NAMALWA (cell line): ENCODE measurements around the gene WWOX.

Source experiments
- DNase-seq: peaks from one replicate; pipeline ENCODE4 v3.0.0-alpha.2; 2015; ENCODE audit warnings: low spot score

WWOX gene

GRCh38 chr16:78994135-78994745 is 894.8 kb downstream of the WWOX start:
- DNase-seq = no peak

GRCh38 chr16:78995441-78995840 is 896.0 kb downstream of the WWOX start:
- DNase-seq = no peak

GRCh38 chr16:78996790-78997189 is 897.3 kb downstream of the WWOX start:
- no peak for DNase-seq

- no peak for DNase-seq
Measured at GRCh38 chr16:78998879-78999278, 899.4 kb downstream of the WWOX start.

- DNase-seq = no peak
Measured at GRCh38 chr16:79001156-79001967, 901.9 kb downstream of the WWOX start.

- no peak for DNase-seq
Measured at GRCh38 chr16:79003026-79003609, 903.7 kb downstream of the WWOX start.

GRCh38 chr16:79004309-79004708 is 904.9 kb downstream of the WWOX start:
- no peak for DNase-seq

- DNase-seq = no peak
Measured at GRCh38 chr16:79005096-79005495, 905.6 kb downstream of the WWOX start.

- no peak for DNase-seq
Measured at GRCh38 chr16:79006206-79006605, 906.8 kb downstream of the WWOX start.

- DNase-seq = no peak
Measured at GRCh38 chr16:79006765-79007164, 907.3 kb downstream of the WWOX start.

GRCh38 chr16:79007614-79008013 is 908.2 kb downstream of the WWOX start:
- DNase-seq = no peak

GRCh38 chr16:79008036-79008868 is 908.8 kb downstream of the WWOX start:
- DNase-seq = no peak

- DNase-seq = no peak
Measured at GRCh38 chr16:79008869-79009179, 909.4 kb downstream of the WWOX start.

GRCh38 chr16:79009896-79010295 is 910.4 kb downstream of the WWOX start:
- no peak for DNase-seq

- no peak for DNase-seq
Measured at GRCh38 chr16:79011282-79011681, 911.8 kb downstream of the WWOX start.

GRCh38 chr16:79012671-79013434 is 913.4 kb downstream of the WWOX start:
- DNase-seq = no peak

GRCh38 chr16:79013930-79014660 is 914.6 kb downstream of the WWOX start:
- no peak for DNase-seq

- no peak for DNase-seq
Measured at GRCh38 chr16:79018650-79019429, 919.4 kb downstream of the WWOX start.

GRCh38 chr16:79019431-79019830 is 920.0 kb downstream of the WWOX start:
- DNase-seq = no peak

- DNase-seq = no peak
Measured at GRCh38 chr16:79021991-79022630, 922.7 kb downstream of the WWOX start.
